GM23338 (cell line): ENCODE measurements around the gene POLD2. TPM values are rescaled to one million over a fixed set of nuclear protein-coding genes. Genes with fewer than 3 reads are reported as not detected.

Experiments
- ATAC-seq: fragments of 200-7000 bp; cut with Tn5 transposase; 3 replicates; pipeline ENCODE4 v1.9.1; 2020
- DNase-seq: peaks from one replicate; pipeline ENCODE4 v3.0.0-alpha.2; 2015; ENCODE audit warnings: low spot score
- H2AFZ ChIP-seq: fragments of 200-600 bp; sonication (generic); 2 replicates; pipeline ENCODE4 v1.8.0; 2016; ENCODE audit warnings: antibody characterized with exemption, mild to moderate bottlenecking, moderate library complexity
- H3F3A ChIP-seq: fragments of 200-600 bp; sonication (generic); replicated peaks from 2 replicates; pipeline ENCODE4 v1.8.0; 2017; ENCODE audit warnings: antibody characterized with exemption, mixed run types, low read depth
- H3K27ac ChIP-seq: fragments of 200-600 bp; sonication (generic); 2 replicates; pipeline ENCODE4 v1.6.1; 2016; ENCODE audit warnings: low read depth
- H3K27me3 ChIP-seq: fragments of 200-600 bp; sonication (generic); 2 replicates; pipeline ENCODE4 v1.8.0; 2016; ENCODE audit warnings: mild to moderate bottlenecking, mixed run types, moderate library complexity; ENCODE audit not compliant: insufficient read depth
- H3K36me3 ChIP-seq: fragments of 200-600 bp; sonication (generic); 2 replicates; pipeline ENCODE4 v1.8.0; 2016; ENCODE audit warnings: mild to moderate bottlenecking; ENCODE audit not compliant: insufficient read depth
- H3K4me1 ChIP-seq: fragments of 200-600 bp; sonication (generic); 2 replicates; pipeline ENCODE4 v1.8.0; 2016; ENCODE audit warnings: mild to moderate bottlenecking, moderate library complexity; ENCODE audit not compliant: insufficient read depth
- H3K4me2 ChIP-seq: fragments of 200-600 bp; sonication (generic); 2 replicates; pipeline ENCODE4 v1.7.1; 2017; ENCODE audit warnings: mixed run types
- H3K4me3 ChIP-seq: fragments of 200-600 bp; sonication (generic); 2 replicates; pipeline ENCODE4 v1.6.1; 2016; ENCODE audit warnings: mixed run types
- H3K79me2 ChIP-seq: fragments of 200-600 bp; sonication (generic); replicated peaks from 2 replicates; pipeline ENCODE4 v1.8.0; 2017; ENCODE audit warnings: mild to moderate bottlenecking; ENCODE audit not compliant: insufficient read depth
- H3K9me2 ChIP-seq: fragments of 200-600 bp; sonication (generic); 2 replicates; pipeline ENCODE4 v1.8.0; 2017; ENCODE audit not compliant: insufficient read depth
- H4K20me1 ChIP-seq: fragments of 200-600 bp; sonication (generic); replicated peaks from 2 replicates; pipeline ENCODE4 v1.8.0; 2017; ENCODE audit warnings: mild to moderate bottlenecking; ENCODE audit not compliant: insufficient read depth
- H3K27ac Mint-ChIP-seq: 2 replicates; pipeline ENCODE4 v1.8.0; 2020; ENCODE audit warnings: inconsistent platforms, mild to moderate bottlenecking, moderate library complexity, mixed read lengths
- H3K27me3 Mint-ChIP-seq: 3 replicates; pipeline ENCODE4 v1.8.0; 2022; ENCODE audit warnings: low read depth, mild to moderate bottlenecking, moderate library complexity, mixed read lengths, inconsistent platforms; ENCODE audit not compliant: insufficient read depth, poor library complexity
- H3K36me3 Mint-ChIP-seq: 3 replicates; pipeline ENCODE4 v1.8.0; 2021; ENCODE audit warnings: low read depth, mild to moderate bottlenecking, inconsistent platforms, moderate library complexity, mixed read lengths
- H3K4me1 Mint-ChIP-seq: 3 replicates; pipeline ENCODE4 v1.8.0; 2020; ENCODE audit warnings: mild to moderate bottlenecking, inconsistent platforms, mixed read lengths
- H3K4me3 Mint-ChIP-seq: 3 replicates; pipeline ENCODE4 v1.8.0; 2021; ENCODE audit warnings: moderate library complexity, mild to moderate bottlenecking, inconsistent platforms, mixed read lengths
- H3K9me3 Mint-ChIP-seq: 3 replicates; pipeline ENCODE4 v1.8.0; 2020; ENCODE audit warnings: moderate library complexity, mild to moderate bottlenecking, inconsistent platforms, mixed read lengths
- CREB1 ChIP-seq: fragments of 250-450 bp; sonication (Bioruptor Pico); IDR thresholded peaks from 2 replicates; pipeline ENCODE4 v1.5.0; 2020; ENCODE audit warnings: low read depth, mild to moderate bottlenecking, moderate library complexity
- ETS1 ChIP-seq: IDR thresholded peaks from 2 replicates; pipeline ENCODE4 v1.6.1; 2016; ENCODE audit warnings: antibody characterized with exemption
- EZH2 ChIP-seq: fragments of 200-600 bp; sonication (generic); IDR thresholded peaks from one replicate; pipeline ENCODE4 v1.8.0; 2017; ENCODE audit warnings: antibody characterized with exemption, mild to moderate bottlenecking, low read depth; ENCODE audit not compliant: unreplicated experiment
- JUNB ChIP-seq: IDR thresholded peaks from one replicate; pipeline ENCODE4 v1.6.1; 2016; ENCODE audit warnings: antibody characterized with exemption; ENCODE audit not compliant: unreplicated experiment
- NANOG ChIP-seq: IDR thresholded peaks from 2 replicates; pipeline ENCODE4 v1.6.1; 2016; ENCODE audit warnings: antibody characterized with exemption, borderline replicate concordance
- POLR2AphosphoS5 ChIP-seq: IDR thresholded peaks from 2 replicates; pipeline ENCODE4 v1.6.1; 2016; ENCODE audit warnings: antibody characterized with exemption, low read depth
- STAT1 ChIP-seq: IDR thresholded peaks from one replicate; pipeline ENCODE4 v1.6.1; 2016; ENCODE audit warnings: antibody characterized with exemption; ENCODE audit not compliant: unreplicated experiment
- ZNF462 ChIP-seq: fragments of 250-450 bp; sonication (Bioruptor Pico); IDR thresholded peaks from 2 replicates; pipeline ENCODE4 v1.5.0; 2020; ENCODE audit warnings: mild to moderate bottlenecking, moderate library complexity
- polyA plus RNA-seq: library from polyadenylated mRNA; unstranded; fragments of >200 nt; fragmentation: Nextera tagmentation; extraction: Ambion mirVana; gene quantifications from 2 replicates; pipeline ENCODE4 v1.2.1, GENCODE V29; 2016
- total RNA-seq: library from RNA; depleted of rRNA; stranded (reverse); fragments of >200 nt; shearing (Covaris generic); gene quantifications from 2 replicates; pipeline ENCODE4 v1.2.3, GENCODE V29; 2014
- TF ChIP-seq, protein P1 (sequence below), 2 experiments: fragments of 200-600 bp in 1 of 2; sonication (generic) in 1 of 2; conservative IDR thresholded peaks; 2 replicates each; pipeline versions ENCODE4 v1.5.1 to v1.6.1; 2016 to 2017; ENCODE audit warnings: antibody characterized with exemption in 2 of 2, low read depth in 2 of 2, mild to moderate bottlenecking in 2 of 2, moderate library complexity in 1 of 2

The POLD2 gene
- total and polyA plus RNA-seq, 2 experiments from 2014 or later: 101 to 127 TPM

DNA sequence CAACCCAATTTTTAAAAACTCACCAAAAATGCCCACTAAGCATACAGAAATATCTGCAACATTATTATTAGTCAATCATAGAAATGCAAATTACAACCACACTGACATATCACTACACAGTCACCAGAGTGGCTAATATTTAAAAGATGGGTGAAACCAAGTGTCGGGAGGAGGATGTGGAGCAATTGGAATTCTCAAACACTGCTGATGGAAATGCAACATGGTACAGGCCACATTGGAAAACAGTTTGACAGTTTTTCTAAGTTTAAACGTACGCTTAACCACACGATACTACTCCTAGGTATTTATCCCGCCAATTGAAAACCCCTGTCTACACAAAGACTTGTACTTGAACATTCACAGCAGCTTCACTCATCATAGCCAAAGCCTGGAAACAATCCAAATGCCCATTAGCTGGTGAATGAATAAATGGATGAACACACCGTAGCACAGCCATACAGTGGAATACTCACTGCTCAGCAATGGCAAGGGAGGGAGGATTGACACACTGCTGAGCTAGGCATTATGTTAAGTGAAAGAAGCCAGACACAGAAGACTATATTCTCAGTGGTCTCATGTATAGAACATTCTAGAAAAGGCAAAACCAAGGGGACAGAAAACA, 49.6 kb upstream of the POLD2 start:
- Mint-ChIP-seq H3K27me3 (peaks cover 7% of the 10 kb centered on the region), H3K4me3 (no peak overlapping the region), H3K9me3 (no peaks in the 10 kb centered on the region), H3K36me3 (no peaks in the 10 kb centered on the region), H3K4me1 (peaks cover 7% of the 10 kb centered on the region; the same call in 2 of the 3 replicates), H3K27ac (no peak overlapping the region)
- Histone ChIP-seq H3K27ac (no peak overlapping the region), H3K27me3 (no peaks in the 10 kb centered on the region), H3K36me3 (no peaks in the 10 kb centered on the region), H3K9me2 (no peaks in the 10 kb centered on the region; the same call in 1 of the 2 replicates), H2AFZ (no peak overlapping the region), H3K4me1 (no peaks in the 10 kb centered on the region), H3K4me3 (no peak overlapping the region), H3K4me2 (no peak overlapping the region), H3F3A (no peaks in the 10 kb centered on the region), H4K20me1 (no peaks in the 10 kb centered on the region), H3K79me2 (no peaks in the 10 kb centered on the region)
- DNase-seq (no peak), ATAC-seq (no peak)
- TF ChIP-seq NANOG (no peak), POLR2AphosphoS5 (no peak), EZH2 (no peak), ZNF462 (CRISPR knock-in tag) (no peak), CREB1 (CRISPR knock-in tag) (no peak), ETS1 (no peak), STAT1 (no peak), JUNB (no peak)
- TF ChIP-seq, protein P1, sequence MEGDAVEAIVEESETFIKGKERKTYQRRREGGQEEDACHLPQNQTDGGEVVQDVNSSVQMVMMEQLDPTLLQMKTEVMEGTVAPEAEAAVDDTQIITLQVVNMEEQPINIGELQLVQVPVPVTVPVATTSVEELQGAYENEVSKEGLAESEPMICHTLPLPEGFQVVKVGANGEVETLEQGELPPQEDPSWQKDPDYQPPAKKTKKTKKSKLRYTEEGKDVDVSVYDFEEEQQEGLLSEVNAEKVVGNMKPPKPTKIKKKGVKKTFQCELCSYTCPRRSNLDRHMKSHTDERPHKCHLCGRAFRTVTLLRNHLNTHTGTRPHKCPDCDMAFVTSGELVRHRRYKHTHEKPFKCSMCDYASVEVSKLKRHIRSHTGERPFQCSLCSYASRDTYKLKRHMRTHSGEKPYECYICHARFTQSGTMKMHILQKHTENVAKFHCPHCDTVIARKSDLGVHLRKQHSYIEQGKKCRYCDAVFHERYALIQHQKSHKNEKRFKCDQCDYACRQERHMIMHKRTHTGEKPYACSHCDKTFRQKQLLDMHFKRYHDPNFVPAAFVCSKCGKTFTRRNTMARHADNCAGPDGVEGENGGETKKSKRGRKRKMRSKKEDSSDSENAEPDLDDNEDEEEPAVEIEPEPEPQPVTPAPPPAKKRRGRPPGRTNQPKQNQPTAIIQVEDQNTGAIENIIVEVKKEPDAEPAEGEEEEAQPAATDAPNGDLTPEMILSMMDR (conservative IDR thresholded peaks at IDR 0.05; ENCODE audit: low read depth in 2 of 2): no peak
